GM10847 (cell line): Measurements from ENCODE around the gene TP53BP2.

Experiments
- POLR2A ChIP-seq: IDR thresholded peaks from 2 replicates; pipeline ENCODE4 v1.6.1; 2011; ENCODE audit not compliant: insufficient read length; ENCODE audit errors: extremely low read depth

The TP53BP2 gene, protein sequence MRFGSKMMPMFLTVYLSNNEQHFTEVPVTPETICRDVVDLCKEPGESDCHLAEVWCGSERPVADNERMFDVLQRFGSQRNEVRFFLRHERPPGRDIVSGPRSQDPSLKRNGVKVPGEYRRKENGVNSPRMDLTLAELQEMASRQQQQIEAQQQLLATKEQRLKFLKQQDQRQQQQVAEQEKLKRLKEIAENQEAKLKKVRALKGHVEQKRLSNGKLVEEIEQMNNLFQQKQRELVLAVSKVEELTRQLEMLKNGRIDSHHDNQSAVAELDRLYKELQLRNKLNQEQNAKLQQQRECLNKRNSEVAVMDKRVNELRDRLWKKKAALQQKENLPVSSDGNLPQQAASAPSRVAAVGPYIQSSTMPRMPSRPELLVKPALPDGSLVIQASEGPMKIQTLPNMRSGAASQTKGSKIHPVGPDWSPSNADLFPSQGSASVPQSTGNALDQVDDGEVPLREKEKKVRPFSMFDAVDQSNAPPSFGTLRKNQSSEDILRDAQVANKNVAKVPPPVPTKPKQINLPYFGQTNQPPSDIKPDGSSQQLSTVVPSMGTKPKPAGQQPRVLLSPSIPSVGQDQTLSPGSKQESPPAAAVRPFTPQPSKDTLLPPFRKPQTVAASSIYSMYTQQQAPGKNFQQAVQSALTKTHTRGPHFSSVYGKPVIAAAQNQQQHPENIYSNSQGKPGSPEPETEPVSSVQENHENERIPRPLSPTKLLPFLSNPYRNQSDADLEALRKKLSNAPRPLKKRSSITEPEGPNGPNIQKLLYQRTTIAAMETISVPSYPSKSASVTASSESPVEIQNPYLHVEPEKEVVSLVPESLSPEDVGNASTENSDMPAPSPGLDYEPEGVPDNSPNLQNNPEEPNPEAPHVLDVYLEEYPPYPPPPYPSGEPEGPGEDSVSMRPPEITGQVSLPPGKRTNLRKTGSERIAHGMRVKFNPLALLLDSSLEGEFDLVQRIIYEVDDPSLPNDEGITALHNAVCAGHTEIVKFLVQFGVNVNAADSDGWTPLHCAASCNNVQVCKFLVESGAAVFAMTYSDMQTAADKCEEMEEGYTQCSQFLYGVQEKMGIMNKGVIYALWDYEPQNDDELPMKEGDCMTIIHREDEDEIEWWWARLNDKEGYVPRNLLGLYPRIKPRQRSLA

DNA sequence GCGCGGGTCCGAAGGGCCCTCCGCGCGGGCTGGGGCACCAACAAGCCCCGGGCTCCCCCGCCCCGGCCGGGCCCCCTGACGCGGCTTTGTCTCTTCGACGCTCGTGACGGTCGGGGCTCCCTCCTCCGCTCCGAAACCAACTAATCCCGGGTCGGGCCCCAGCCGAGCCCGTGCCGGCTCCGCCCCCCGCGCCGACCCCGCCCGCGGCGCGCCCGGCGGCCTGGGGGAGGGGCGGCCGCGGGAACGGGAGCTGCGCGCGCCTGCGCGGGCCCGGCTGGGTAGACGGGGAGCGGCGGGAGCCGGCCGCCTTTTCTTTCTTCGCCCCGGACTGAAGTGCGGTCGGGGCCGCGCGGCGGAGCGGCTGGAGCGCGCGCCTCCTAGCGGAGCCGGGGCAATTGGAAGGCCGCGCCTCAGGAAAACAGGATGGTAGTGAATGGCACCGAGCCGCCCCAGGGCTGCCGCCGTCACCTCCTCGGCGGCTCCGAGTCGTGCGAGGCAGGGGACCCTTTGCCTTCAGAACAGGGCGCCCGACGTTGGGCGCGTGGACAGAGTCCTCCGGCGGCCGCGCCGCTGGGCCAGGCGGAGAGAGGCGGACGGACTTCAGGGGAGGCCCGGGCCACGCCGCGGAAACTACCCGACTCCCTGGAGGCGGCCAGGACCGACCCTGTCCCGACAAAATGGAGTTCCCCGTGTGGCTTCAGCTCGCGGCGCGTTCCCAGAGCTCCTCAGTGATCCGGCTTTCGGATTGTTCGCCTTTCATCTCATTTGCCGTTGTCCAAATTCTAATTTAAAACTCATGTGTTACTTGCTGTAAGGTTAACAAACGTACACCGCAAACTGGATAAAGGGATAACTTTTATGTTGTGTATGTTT, at the start of gene TP53BP2:
TP53BP2 (minus strand) TSS at position 138 of the 873 bp plus-strand sequence. CDS start 267 bp downstream, outside the sequence.
- peak; percentile 50 for TF ChIP-seq POLR2A

DNA sequence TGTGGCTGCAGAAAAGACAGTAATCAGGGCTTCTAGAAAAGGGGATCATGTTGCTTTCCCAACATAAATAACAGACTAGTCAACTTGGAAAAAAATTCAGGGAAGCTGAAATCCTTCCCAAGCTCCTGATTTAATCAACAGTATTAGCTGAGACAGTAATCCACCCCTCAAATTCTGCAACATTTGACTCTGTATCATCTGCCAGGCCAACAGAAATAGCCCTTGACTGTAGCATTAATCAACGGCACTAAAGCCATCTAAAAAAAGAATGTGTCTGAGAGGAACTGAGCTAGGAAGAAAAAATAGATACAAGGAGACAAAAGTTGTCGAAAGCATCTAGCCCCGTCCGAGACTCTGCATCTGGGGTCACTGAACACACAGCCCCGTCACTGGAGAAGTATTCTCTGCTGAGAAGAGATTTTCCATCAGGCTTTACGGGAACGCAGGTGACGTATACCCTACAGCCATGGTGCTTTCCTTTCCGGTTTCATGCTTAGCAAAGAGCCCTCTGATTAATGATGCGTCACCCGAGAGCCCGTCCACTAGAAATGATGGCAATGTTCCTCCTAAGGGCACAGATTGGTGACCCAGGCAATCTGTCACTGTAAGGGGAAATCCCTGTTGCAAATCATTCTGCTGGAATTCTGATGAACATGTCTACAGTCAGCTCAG, 42.1 kb upstream of the TP53BP2 start:
- no peak for TF ChIP-seq POLR2A

DNA sequence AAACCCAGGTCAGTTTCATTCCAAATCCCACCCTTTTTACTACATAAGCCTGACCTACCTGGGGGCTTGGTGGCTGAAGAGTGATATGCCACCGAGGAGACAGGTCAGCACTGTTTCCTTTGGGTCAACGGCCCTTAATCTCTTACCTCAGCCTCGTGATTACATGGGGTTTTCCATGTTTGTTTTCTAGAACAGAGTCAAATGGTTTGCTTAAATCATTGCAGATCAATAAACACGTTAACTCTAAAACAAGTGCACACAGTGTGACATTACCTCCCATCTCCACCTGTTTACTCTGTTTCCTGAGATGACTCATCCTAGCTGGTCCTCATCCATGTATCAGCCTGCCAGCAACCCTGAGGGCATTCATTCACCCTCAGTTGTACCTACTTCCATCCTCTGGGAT, 40.8 kb upstream of the TP53BP2 start:
- TF ChIP-seq POLR2A = no peak

DNA sequence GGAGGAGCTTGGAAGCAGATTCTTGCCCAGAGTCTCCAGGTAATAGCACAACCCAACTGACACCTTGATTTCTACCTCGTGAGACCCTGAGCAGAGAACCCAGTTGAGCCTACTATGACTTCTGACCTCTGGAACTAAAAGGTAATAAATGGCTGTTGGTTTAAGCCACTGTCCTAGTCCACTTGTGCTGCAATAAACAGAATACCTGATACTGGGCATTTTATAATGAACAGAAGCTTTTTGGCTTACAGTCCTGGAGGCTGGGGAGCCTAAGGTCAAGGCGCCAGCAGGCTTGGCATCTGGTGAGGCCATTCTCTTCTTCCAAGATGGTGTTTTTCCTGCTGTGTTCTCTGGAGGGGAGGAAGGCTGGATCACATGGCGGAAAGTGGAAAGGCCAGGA, 39.9 kb upstream of the TP53BP2 start:
- TF ChIP-seq POLR2A = no peak

DNA sequence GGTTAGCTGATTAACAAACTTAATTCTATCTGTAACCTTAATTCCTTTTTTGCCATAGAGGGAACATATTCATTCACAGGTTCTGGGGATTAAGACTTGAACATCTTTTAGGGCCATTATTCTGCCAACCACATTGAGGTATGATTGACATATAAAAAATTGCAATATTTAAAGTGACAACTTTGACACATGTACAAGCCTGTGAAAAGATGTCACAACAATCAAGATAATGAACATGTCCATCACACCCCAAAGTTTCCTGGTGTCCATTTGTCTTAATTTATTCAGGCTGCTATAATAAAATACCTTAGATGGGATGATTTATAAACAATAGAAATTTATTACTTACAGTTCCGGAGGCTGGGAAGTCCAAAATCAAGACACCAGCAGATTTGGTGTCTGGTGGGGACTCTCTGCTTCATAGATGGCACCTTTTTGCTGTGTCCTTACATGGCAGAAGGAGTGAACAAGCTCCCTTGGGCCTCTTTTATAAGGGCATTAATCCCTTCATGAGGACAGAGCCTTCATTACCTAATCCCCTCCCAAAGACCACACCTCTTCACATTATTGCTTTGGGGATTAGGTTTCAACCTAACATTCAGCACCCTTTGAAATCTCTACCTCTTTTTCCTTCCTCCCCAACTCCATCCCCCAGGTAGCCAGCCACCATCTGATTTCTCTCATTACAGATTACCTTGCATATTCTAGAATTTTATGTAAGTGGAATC, 33.0 kb upstream of the TP53BP2 start:
- TF ChIP-seq POLR2A = no peak

DNA sequence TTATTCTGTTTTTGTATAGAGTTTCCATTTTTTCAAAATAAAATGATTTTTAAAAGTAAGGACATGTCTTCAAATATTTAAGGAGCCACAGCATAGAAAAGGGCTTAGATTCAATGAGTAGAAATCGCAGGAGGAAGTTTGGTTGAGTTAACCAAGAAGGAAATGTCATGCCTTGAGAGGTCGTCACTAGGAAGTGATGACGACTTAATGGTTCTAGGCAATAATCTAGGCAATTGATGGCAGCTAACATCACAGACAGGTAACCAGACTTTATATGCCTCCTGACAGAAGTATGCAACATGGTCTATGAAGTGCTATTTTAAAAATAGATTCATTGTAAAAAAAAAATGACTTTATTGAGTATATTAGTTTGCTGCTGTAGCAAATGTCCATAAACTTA, 32.1 kb upstream of the TP53BP2 start:
- no peak for TF ChIP-seq POLR2A

DNA sequence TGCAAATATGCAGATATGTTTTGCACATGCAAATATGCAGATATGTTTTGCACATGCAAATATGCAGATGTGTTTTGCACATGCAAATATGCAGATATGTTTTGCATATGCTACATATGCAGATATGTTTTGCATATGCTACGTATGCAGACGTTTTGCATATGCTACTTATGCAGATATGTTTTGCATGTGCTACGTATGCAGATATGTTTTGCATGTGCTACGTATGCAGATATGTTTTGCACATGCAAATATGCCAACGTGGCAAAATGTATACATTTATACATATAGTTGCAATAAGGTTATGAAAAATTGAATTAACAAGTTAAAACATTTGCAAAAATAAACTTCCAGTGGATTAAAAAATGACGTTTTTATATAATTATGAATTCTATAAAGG, 30.8 kb upstream of the TP53BP2 start:
- no peak for TF ChIP-seq POLR2A

DNA sequence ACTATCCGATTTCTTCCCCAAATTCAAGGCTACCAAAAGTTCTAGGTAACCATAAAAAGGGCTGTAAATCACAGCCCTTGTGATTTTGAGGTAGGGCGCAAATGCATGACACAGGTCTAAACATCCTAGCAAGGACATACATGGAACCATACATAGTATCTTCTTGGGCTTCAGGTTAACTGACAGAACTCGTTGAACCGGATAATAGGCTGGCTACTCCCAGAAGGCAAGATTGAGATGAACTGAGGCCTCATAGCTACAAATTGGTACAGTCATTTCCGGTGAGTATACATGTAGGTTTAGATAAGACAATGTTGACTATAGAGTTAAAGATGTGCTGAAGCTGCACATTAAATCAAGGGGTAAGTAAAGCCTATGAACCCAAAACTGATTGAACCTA, 27.3 kb upstream of the TP53BP2 start:
- no peak for TF ChIP-seq POLR2A

DNA sequence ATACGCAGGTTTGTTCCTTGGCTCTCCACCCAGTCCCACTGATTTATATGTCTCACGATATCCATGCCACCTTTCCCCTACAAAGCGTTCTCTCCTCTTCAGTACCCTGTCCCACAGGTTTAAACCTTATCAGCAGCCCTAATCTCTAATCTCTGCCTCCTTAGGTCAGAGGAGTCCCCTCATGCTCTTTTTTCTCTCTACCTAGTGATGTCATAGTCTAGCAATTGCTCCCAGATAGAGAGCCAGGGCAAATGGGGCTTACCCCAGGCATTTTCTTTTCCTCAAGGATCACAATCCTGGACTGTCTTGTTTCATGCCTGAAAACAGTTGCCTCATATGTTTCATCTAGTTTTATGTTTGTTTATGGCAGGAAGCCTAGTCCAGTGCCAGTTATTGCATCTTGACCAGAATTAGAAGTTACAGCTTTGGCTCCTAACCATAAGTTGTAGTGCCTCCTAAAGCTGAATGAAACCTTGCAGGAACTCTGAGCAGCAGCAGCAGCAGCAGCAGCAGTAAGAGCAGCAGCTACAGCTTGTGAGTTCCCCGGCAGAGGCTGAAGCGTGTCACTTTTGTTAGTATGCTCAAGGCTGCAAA, 26.7 kb upstream of the TP53BP2 start:
- no peak for TF ChIP-seq POLR2A

DNA sequence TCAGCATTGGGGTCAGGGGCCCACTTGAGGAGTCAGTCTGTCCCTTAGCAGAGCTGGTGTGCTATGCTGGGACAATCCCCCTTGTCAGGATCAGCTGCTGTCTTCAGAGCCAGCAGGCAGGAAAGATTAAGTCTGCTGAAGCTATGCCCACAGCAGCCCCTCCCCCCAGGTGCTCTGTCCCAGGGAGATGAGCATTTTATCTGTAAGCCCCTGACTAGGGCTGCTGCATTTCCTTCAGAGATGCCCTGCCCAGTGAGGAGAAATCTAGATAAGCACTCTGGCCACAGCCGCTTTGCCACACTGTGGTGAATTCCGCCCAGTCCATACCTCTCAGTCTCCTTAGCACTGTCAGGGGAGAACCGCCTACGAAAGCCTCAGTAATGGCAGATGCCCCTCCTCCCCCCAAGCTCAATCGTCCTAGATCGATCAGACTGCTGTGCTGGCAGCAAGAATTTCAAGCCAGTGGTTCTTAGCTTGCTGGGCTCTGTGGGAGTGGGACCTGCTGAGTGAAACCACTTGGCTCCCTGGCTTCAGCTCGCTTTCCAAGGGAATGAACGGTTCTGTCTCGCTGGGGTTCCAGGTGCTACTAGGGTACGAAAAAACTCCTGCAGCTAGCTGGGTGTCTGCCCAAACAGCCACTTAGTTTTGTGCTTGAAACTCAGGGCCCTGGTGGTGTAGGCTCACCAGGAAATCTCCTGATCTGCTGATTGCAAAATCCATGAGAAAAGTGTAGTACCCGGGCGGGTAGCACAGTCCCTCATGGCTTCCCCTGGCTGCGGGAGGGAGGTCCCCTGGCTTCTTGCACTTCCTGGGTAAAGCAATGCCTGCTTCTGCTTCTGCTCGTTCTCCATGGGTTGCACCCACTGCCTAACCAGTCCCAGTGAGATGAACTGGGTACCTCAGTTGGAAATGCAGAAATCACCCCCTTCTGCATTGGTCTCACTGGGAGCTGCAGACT, 25.1 kb upstream of the TP53BP2 start:
- TF ChIP-seq POLR2A = no peak

DNA sequence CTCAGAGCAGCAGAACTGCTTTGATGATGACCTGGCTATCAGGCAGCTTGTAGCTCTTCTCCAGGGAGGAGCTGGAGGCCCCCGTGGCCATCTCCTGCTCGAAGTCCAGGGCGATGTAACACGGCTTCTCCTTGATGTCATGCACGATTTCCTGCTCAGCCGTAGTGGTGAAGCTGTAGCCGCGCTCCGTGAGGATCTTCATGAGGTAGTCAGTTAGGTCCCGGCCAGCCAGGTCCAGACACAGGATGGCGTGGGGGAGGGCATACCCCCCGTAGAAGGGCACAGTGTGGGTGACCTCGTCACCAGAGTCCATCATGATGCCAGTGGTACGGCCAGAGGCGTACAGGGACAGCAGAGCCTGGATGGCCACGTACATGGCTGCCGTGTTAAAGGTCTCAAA, 18.3 kb upstream of the TP53BP2 start:
- TF ChIP-seq POLR2A = no peak

DNA sequence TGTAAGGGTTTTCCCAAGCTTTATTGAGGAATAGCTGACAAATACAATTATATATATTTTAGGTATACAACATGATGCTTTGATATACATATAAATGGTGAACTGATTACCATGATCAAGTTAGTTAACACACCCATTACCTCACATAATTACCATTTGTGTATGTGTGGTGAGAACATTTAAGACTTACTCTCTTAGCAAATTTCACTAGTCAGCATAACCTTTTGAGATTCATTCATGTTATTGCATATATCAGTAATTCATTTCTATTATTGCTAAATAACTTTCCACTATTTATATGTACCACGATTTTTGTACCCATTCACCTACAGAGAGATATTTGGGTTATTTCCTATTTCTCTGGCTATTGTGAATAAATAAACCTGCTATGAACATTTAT, 16.2 kb upstream of the TP53BP2 start:
- no peak for TF ChIP-seq POLR2A
